HK-2 (cell line): ENCODE data around the gene LRRC74B.
"Not testable (repeated sequence)": the region's sequence is repeated elsewhere in the genome, so short reads cannot be mapped to it uniquely, and the experiment has no call there.

Experiments used
- DNase-seq: peaks from one replicate; pipeline ENCODE4 v3.0.0-alpha.2; 2018; ENCODE audit not compliant: unreplicated experiment

The LRRC74B gene

DNA sequence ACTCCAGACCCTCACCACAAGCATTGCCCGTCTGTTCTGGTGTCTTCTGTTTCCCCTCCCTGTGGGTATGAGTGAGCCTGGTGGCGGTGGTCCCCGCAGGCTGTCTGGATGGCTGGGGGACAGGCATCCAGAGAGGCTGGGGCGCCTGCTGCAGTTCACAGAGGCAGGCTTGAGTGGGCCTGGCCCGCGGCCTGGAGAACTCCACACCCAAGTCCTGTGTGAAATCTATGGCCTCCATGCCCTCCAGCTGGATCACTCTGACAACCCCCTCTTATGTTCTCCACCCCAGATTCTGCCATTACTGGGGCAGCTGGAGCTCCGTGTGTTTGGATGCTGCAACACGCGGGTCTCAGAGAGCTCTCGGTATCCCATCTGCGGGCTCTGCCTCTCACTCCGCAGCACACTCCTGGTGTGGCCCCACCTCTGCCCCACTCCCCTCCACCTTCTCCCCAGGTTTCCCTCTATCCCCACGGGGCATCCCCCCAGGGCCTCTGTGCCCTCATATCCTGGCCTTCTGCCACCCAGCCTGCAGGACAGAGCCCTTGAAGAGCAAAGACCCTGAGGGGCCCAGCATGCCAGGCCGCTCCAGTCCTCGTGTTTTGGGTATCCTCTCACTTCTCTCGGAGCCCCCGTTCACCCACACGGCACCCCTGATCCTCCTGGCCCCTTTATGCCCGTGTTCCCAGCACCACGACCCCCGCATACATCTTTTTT, 31.3 kb downstream of the LRRC74B start:
- no peak for DNase-seq

DNA sequence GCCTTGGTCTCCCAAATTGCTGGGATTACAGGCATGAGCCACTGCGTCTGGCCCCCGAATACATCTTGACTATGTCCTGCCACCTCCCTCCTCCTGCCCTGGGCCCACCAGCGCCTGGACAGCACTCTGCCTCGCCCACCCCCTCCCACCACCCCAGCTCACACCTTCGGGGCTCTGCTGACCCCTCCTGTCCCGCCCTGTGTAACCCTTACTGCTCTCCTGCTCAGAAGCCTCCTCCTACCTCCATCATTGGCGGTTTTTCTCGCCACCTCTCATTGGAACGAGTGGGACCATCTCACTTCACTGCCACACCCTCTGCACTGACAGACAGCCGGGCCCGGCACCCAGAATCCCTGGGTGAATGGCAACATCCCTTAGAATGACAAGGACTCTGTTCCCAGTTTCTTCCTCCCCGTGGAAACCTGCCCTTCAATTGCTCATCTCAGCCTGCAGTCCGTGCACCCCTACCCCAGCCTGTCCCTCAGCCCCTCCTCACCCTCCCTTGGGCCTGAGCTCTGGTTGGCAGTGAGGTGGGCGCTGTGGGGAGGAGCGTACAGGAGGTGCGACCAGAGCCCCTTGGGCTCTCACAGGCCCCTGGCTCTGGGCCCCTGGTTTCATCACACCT, 32.2 kb downstream of the LRRC74B start:
- DNase-seq = no peak

DNA sequence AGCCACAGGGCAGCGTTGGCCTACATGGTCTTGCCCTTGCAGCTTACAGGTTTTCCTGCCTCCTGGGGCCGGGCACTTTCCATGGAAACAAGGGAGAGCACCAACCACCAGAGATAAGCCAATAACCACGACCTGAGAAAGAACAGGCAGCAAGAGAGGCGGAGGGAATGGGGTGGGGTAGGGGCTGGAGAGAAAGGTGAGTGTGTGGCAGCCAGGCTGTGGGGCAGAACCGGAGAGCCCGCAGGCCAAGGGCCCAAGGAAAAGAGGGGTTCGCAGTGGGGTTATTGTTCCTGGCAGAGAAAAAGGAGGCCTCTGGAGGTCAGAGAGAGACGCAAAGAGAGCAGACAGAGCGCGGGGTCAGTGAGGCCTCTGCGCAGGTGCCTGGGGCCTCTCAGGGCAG, 33.2 kb downstream of the LRRC74B start:
- DNase-seq = no peak

DNA sequence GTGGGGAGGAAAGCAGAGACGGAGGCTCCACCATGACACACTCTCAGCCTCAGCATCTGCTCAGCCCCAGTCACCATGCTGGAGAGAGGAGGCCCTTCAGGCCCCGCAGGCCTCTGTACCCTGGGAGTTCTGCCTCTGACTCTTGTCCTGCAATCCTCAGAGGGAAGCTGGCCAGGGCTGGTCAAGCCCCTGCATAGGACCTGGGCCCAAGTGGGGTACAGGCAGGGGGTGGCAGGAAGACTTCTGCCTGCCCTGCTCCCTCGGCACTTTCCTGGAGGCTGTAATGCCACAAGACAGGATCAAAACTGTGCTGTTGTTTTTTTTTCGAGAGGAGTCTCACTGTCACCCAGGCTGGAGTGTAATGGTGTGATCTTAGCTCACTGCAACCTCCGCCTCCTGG, 33.7 kb downstream of the LRRC74B start:
- no peak for DNase-seq

DNA sequence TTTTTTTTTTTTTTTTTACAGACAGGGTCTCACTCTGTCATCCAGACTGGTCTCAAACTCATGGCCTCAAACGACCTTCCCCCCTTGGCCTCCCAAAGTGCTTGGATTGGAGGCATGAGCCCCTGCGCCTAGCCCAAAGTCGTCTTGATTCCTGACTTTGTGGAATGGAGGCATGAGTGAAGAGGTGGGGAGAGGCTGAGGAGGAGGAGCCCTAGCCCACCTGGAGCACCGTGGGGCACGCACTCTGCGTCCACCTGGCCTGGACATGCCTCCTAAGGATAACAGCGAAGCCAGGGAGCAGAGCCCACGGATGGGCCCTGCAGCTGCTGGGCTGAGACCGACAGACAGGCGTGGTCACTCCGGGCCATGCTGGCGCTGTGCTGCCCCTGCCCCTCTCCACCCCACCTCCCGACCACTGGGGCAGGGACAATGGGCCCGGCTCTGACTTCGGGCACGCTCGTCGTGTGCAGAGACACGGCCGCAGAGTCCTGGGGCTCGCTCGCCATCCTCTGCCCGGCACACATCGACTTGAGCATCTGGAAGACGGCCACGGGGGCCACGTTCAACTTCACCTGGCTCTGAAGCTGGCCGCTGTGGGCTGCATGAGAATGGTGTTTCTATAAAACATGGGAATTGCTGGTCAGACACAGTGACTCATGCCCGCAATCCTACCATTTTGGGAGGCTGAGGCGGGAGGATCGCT, 34.8 kb downstream of the LRRC74B start:
- DNase-seq = no peak

DNA sequence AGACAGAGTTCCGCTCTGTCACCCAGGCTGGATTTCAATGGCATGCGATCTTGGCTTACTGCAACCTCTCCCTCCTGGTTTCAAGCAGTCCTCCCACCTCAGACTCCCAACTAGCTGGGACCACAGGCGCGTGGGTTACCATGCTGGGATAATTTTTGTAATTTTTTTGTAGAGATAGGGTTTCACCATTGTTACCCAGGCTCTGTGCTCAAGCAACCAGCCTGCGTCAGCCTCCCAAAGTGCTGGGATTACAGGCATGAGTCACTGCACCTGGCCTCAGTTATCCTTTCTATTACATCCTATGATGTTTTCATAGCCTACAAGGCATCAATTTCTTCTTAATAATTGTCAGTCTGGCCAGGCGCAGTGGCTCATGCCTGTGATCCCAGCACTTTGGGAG, 36.5 kb downstream of the LRRC74B start:
- DNase-seq = no peak

DNA sequence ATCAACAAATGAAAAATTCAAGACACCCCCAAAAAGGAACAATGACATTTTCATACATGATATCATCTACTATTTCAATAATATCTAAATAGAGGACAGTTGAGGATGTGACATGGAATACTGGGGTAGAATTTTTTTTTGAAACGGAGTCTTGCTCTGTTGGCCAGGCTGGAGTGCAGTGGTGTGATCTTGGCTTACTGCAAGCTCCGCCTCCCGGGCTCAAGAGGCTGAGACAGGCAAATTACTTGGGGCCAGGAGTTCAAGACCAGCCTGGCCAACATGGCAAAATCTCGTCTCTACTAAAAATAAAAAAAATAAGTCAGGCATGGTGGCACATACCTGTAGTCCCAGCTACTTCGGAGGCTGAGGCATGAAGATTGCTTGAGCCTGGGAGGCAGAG, 41.4 kb downstream of the LRRC74B start:
- no peak for DNase-seq

DNA sequence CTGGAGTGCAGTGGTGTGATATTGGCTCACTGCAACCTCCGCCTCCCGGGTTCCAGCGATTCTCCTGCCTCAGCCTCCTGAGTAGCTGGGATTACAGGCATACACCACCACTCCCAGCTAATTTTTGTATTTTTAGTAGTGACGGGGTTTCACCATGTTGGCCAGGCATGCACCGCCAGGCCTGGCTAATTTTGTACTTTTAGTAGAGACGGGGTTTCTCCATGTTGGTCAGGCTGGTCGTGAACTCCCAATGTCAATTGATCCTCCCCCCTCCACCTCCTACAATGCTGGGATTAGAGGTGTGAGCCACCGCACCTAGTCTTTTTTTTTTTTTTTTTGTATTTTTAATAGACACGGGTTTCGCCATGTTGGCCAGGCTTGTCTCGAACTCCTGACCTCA, 42.2 kb downstream of the LRRC74B start:
- DNase-seq = not testable (repeated sequence)

DNA sequence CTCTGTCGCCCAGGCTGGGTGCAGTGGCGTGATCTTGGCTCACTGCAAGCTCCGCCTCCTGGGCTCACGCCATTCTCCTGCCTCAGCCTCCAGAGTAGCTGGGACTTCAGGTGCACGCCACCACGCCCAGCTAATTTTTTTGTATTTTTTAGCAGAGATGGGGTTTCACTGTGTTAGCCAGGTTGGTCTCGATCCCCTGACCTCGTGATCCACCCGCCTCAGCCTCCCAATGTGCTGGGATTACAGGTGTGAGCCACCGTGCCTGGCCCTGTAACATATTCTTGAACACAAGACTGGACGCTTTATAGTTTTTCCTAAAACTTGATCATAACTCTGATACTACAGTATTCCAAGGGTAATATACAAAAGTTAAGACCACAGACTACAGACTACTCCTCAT, 45.5 kb downstream of the LRRC74B start:
- not testable (repeated sequence) for DNase-seq

DNA sequence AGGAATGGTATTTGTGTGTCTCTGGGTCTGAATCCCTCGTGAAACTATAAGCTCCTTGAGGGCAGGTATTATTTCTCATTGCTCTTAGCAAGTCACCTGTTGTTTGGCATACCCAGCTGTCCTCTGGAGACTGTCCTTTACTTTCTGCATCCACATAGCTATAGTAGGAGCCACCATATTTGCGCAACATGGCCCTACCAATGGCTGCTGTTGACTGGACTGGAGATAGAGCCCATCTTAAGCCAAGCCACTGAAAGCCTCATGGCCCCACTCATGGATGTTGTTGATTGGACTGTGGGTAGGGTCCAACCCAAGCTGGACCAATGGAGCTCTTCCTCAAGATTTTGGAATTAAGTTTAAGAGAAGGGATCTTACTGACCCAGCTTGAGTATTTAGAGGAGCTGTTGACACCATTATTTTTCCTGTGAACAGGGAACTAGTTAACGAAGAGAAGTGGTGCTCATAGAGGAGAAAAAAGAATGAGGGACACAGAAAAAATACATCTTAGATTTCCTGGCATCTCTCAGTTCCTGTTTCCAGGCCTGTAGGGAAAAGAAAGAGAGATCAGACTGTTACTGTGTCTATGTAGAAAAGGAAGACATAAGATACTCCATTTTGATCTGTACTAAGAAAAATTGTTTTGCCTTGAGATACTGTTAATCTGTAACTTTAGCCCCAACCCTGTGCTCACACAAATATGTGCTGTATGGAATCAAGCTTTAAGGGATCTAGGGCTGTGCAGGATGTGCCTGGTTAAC, 47.2 kb downstream of the LRRC74B start:
- DNase-seq = no peak

DNA sequence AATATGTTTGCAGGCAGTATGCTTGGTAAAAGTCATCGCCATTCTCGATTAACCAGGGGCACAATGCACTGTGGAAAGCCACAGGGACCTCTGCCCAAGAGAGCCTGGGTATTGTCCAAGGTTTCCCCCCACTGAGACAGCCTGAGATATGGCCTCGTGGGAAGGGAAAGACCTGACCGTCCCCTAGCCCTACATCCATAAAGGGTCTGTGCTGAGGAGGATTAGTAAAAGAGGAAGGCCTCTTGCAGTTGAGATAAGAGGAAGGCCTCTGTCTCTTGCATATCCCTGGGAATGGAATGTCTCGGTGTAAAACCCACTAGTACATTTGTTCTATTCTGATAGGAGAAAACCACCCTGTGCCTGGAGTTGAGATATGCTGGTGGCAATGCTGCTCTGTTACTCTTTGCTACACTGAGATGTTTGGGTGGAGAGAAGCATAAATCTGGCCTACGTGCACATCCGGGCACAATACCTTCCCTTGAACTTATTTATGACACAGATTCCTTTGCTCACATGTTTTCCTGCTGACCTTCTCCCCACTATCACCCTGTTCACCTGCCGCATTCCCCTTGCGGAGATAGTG, 47.9 kb downstream of the LRRC74B start:
- DNase-seq = not testable (repeated sequence)

DNA sequence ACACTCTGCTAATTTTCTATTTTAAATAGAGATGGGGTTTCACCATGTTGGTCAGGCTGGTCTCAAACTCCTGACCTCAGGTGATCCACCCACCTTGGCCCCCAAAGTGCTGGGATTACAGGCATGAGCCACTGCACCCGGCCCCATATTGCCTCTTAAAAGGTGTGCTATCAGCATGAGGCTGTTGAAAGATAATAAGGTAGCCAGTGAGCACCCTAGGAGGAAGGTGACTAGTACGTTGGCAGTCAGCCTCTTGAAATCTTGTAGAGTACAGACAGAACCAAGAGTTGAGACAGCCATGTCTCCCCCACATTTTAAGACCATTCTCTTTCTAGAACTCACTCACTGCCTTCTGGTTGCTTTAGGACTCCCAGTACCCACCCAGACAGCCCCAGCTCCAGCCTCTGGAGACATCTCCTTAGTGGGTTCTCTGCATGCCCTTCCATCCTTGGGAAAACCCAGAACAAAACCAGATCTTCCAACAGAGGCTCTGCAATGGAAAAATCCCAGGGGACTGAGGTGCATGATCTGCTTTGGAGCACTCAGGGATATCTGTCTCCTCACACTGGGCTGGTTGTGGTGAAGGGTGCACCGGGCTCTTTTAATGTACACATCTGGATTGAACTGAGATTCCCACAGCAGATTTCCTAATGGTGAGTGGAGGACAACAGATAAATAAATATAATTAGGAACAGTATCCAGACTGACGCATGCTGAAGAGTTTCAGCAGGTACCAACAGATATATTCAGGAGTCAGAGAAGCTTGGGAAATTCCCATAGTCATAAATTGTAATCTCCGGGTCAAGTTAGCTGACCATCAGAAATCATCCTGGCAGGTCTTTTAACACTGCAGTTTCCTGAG, 49.4 kb downstream of the LRRC74B start:
- no peak for DNase-seq

DNA sequence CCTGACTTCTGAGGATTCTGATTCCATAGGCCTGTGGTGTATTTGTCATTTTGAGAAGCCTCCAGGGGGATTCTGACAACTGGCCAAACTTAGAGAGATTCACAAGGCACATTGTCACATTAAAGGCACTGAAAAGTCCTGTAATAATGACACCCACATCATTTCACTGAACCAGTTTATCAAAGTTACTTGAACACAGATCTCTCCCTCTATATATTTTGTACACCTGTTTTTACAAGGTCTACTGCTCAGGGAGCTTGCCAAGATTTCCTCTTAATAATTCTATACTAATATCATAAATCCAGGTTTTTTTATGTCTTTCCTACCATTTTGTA, 50.0 kb downstream of the LRRC74B start:
- DNase-seq = no peak

DNA sequence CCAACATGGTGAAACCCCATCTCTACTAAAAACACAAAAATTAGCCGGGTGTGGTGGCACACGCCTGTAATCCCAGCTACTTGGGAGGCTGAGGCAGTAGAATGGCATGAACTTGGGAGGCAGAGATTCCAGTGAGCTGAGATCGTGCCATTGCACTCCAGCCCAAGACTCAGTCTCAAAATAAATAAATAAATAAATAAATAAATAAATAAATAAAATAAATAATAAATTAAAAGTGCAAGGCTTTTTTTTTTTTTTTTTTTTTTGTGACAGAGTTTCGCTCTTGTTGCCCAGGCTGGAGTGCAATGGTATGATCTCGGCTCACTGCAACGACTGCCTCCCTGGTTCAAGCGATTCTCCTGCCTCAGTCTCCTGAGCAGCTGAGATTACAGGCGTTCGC, 51.1 kb downstream of the LRRC74B start:
- not testable (repeated sequence) for DNase-seq

DNA sequence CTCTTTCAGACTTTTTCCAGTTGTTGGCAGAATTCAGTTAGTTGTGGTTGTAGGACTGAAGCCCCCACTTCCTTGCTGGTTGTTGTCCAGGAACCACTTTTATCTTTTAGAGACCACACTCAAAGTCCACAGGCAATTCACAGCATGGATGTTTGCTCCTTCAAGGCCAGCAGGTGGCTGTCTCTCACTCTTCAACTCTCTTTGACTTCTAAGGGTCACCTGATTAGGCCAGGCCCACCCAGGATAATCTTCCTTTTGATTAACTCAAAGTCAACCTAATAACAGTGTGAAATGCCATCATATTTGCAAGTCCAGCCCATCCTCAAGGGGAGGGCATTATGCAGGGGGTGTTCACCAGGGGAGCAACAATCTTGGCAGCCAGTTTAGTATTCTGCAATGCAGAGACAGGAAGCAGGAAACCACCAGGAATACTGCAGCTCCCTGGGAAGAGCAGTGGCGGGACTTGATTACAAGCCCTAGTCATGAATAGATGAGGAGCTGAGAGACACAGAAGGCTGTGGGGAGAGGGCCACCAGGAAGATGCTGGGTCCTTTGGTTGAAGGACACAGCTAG, 52.4 kb downstream of the LRRC74B start:
- DNase-seq = no peak

DNA sequence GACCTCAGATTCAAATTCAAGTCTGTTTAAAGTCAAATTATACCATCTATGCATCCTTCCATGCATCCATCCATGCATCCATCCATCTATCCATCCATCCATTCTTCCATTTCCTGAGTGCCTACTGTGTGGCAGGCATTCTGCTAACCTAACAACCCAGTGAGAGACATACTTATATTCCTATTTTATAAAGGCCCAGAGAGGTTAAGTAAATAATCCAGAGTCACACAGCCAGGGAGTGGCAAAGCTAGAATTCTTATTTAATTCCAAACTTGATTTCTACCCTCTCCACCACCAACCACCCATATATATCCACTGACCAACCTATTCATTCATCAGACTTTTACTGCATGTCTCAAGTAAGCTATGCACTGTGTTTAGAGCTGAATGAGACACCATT, 53.8 kb downstream of the LRRC74B start:
- DNase-seq = no peak

DNA sequence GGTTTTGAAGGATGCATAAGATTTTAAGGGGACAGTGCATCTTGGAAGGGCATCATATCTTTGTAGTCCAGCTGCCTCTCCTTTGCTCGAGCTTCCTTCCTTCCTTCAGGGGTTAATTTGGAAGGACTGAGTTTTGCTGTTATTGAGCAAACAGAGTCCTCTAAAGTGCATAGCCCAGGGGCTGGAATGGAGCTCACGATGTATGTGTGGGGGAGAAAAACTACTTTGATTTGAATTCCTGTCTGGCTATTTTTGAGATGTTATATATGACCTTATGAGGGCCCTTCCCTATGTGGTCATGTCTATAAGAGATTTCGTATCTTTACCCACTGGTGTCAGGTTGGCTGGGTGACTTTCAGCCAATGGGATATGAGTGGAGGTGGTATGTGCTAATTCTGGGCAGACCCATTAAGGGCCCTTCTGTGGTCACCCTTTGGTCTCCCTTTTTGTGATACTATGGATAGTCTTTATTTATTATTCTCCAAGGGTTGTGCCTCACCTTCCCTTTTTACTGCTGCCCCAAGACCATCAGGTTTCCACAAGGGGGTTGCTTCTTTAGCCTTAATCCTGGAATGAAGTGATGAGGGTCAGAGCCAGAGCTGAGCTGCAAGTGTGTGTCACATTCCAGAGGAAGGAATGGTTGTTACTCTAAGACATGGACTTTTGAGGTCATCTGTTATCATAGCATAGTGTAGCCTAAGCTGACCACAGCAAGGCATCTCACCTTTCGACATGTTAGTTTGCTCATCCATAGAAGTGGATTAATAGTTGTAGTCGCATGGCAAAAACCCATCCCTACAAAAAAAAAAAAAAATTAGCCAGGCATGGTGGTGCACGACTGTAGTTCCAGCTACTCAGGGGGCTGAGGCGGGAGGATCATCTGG, 54.6 kb downstream of the LRRC74B start:
- no peak for DNase-seq

DNA sequence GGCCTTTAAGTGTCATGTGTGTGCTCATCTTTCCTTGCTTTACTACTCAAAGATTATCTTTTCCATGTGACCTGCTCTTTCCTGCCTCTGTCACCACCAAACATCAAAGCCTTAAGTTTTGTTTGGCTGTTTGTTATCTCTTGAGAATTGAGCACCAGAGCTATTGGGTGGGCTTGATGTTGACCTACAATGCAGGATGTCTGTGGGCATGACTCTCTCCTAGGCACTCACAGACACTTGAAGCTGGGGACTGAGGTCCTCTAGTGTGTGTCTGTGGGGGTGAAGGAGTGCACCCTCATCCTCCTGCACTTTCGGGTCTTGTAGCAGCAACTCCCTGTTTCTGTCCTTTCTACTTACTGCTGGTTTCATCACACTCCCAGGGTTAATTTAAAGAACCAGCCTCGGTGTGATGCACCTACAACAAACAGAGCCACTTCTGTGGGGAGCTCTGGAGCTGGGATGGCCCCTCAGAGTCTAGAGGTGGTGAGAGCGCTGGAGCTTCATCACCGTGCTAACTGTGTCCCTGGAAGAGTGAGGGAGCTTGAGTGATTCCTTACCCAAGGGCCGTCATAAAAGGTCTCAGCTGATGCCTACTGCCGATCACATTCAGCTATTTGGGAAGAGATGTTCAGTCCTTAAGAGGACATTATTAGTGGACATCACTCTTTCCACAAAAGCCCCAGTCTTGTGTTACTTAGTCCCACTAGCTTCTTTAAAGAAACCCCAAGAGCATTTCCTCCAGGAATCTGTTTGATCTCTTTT, 56.3 kb downstream of the LRRC74B start:
- no peak for DNase-seq

DNA sequence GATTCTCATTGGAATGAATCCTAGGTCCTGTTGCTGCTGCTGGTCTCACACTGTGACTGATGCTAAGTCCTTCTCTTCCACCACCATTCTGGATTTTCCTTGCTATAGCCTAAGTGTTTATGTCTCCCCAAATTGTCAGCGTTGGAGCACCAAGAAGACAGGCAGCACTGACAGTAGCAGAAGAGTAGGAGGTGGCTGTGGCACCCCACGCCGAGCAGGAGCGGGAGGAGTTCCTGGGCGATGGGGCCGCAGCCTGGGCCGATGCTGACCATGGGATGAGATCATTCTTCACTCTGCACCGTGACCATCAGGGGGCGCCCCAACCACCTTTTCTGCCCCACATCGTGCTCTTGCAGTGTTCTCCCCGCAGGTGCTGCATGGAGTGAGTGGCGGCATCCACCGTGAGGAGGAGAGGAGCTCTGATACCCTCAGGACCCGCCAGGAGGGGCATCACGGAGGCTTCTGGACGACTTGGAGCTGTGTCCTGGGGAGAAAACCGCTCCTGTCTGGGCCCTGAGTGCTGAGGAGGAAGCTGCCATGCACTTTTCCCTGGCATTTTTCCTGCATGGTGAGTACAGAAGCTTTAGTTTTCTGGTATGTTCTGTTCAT, 57.0 kb downstream of the LRRC74B start:
- DNase-seq = no peak
